HepG2 (cell line): ENCODE results near the gene SLC2A11. TPM values are rescaled to one million over a fixed set of nuclear protein-coding genes. Genes with fewer than 3 reads are reported as not detected.
A peak's percentile ranks its signal among the peaks of the same experiment; 100 is the strongest.

Source experiments
- ATAC-seq: fragments of 200-7000 bp; cut with Tn5 transposase; 3 replicates; pipeline ENCODE4 v1.9.1; 2020; ENCODE audit warnings: mild to moderate bottlenecking, moderate library complexity
- BruUV-seq: library from RNA; stranded (reverse); fragments of 400-500 nt; replicated peaks from 2 replicates; lab custom pipeline; 2021; lab: Mats Ljungman, UMichigan
- CTCF ChIA-PET: fragments of 300-600 bp; formaldehyde crosslinking; extraction: SDS; loops from one replicate; lab custom pipeline; 2021; ENCODE audit warnings: low total read pairs, inconsistent platforms, low intra/inter-chr PET ratio; lab: Yijun Ruan, JAX
- POLR2A ChIA-PET: fragments of 350-600 bp; sonication (Branson Sonifier 250); formaldehyde crosslinking; loops from one replicate; lab custom pipeline; 2020; ENCODE audit warnings: antibody characterized with exemption, inconsistent platforms; lab: Yijun Ruan, JAX
- DNase-seq: peaks from one replicate; pipeline ENCODE4 v3.0.0-alpha.2; 2015; ENCODE audit warnings: low spot score
- FAIRE-seq: peaks from 3 replicates; lab custom pipeline; 2011; peaks lifted over from hg19 to GRCh38; lab: Jason Lieb, UNC
- H2AFZ ChIP-seq: one replicate; pipeline ENCODE4 v1.6.1; 2011; ENCODE audit warnings: low read length, inconsistent platforms
- H3K27ac ChIP-seq: fragments of 300-600 bp; 3 replicates; pipeline ENCODE4 v1.8.0; 2011; ENCODE audit warnings: mixed run types, mild to moderate bottlenecking, mixed read lengths, low read length, inconsistent platforms; ENCODE audit not compliant: insufficient read depth; ENCODE audit errors: extremely low read length
- H3K27me3 ChIP-seq, 2 experiments: fragments of 200-600 bp in 1 of 2; 2 replicates in 1 of 2; 3 replicates in 1 of 2; pipeline versions ENCODE4 v1.6.0 to v1.8.0; 2011; ENCODE audit warnings: low read length in 2 of 2, mild to moderate bottlenecking in 2 of 2, moderate library complexity in 2 of 2, inconsistent platforms in 1 of 2; ENCODE audit not compliant: insufficient read depth in 2 of 2, control insufficient read depth in 1 of 2
- H3K36me3 ChIP-seq, 2 experiments: fragments of 200-600 bp in 1 of 2; replicated peaks in 1 of 2; 2 replicates in 1 of 2; 3 replicates in 1 of 2; pipeline versions ENCODE4 v1.5.1 to v1.8.0; 2011; ENCODE audit warnings: low read length in 2 of 2, inconsistent platforms in 1 of 2; ENCODE audit not compliant: insufficient read depth in 2 of 2, control insufficient read depth in 1 of 2
- H3K4me1 ChIP-seq: 2 replicates; pipeline ENCODE4 v1.5.1; 2012; ENCODE audit warnings: low read length, inconsistent platforms; ENCODE audit not compliant: insufficient read depth
- H3K4me2 ChIP-seq: 2 replicates; pipeline ENCODE4 v1.6.0; 2011; ENCODE audit warnings: low read depth, low read length, inconsistent platforms
- H3K4me3 ChIP-seq, 3 experiments: fragments of 200-600 bp in 1 of 3; sonication (generic), shearing (Covaris generic) in 1 of 3; replicated peaks in 1 of 3; 2 replicates each; pipeline ENCODE4 v1.5.1; 2011 to 2016; ENCODE audit warnings: low read length in 3 of 3, inconsistent platforms in 2 of 3, low read depth in 2 of 3, mild to moderate bottlenecking in 2 of 3, control low read depth in 1 of 3, mixed read lengths in 1 of 3; ENCODE audit not compliant: insufficient read depth in 1 of 3
- H3K79me2 ChIP-seq: one replicate; pipeline ENCODE4 v1.6.1; 2011; ENCODE audit warnings: low read length, inconsistent platforms; ENCODE audit not compliant: insufficient read depth
- H3K9ac ChIP-seq: 2 replicates; pipeline ENCODE4 v1.6.0; 2011; ENCODE audit warnings: mild to moderate bottlenecking, low read depth, low read length, inconsistent platforms; ENCODE audit not compliant: insufficient read depth
- H3K9me3 ChIP-seq: 2 replicates; pipeline ENCODE4 v1.5.1; 2012; ENCODE audit warnings: mild to moderate bottlenecking, low read length
- H4K20me1 ChIP-seq: 2 replicates; pipeline ENCODE4 v1.6.0; 2011; ENCODE audit warnings: inconsistent platforms, mild to moderate bottlenecking, low read length, moderate library complexity; ENCODE audit not compliant: insufficient read depth
- AGO2 ChIP-seq: fragments of 200-400 bp; formaldehyde crosslinking; optimal IDR thresholded peaks from 2 replicates; pipeline ENCODE3; 2017; ENCODE audit warnings: mild to moderate bottlenecking, low read depth, low read length, moderate library complexity
- BHLHE40 ChIP-seq: IDR thresholded peaks from 2 replicates; pipeline ENCODE4 v1.6.1; 2011; ENCODE audit warnings: low read length, improper control_type of control experiment
- ESRRA ChIP-seq: sonication (generic); formaldehyde crosslinking; IDR thresholded peaks from 2 replicates; pipeline ENCODE4 v1.5.1; 2020; ENCODE audit warnings: mild to moderate bottlenecking, low read depth, missing genetic modification reagents
- KAT8 ChIP-seq: IDR thresholded peaks from 2 replicates; pipeline ENCODE4 v1.6.1; 2016; ENCODE audit warnings: missing genetic modification reagents, missing compliant biosample characterization
- KLF15 ChIP-seq: sonication (generic); formaldehyde crosslinking; IDR thresholded peaks from 2 replicates; pipeline ENCODE4 v1.8.1; 2023; ENCODE audit warnings: borderline replicate concordance, mild to moderate bottlenecking, inconsistent platforms, missing genetic modification reagents, mixed read lengths
- MATR3 ChIP-seq: sonication (generic); formaldehyde crosslinking; IDR thresholded peaks from 2 replicates; pipeline ENCODE4 v1.4.0; 2020; ENCODE audit warnings: missing genetic modification reagents
- MTF1 ChIP-seq: sonication (generic); formaldehyde crosslinking; IDR thresholded peaks from 2 replicates; pipeline ENCODE4 v1.5.0; 2020; ENCODE audit warnings: missing genetic modification reagents
- RFX1 ChIP-seq: fragments of 450-650 bp; IDR thresholded peaks from 2 replicates; pipeline ENCODE4 v1.6.1; 2017
- RNF2 ChIP-seq: fragments of 450-650 bp; conservative IDR thresholded peaks from 2 replicates; pipeline ENCODE4 v1.6.1; 2016; ENCODE audit warnings: low read depth
- SAFB2 ChIP-seq: sonication (generic); formaldehyde crosslinking; IDR thresholded peaks from 2 replicates; pipeline ENCODE4 v1.5.1; 2020; ENCODE audit warnings: missing genetic modification reagents, low read depth, mild to moderate bottlenecking, borderline replicate concordance
- ZBTB21 ChIP-seq: sonication (generic); formaldehyde crosslinking; IDR thresholded peaks from 2 replicates; pipeline ENCODE4 v1.4.0; 2020; ENCODE audit warnings: missing genetic modification reagents
- ZKSCAN5 ChIP-seq: sonication (generic); formaldehyde crosslinking; IDR thresholded peaks from 2 replicates; pipeline ENCODE4 v1.5.1; 2020; ENCODE audit warnings: mild to moderate bottlenecking, missing genetic modification reagents
- ZNF615 ChIP-seq: sonication (generic); formaldehyde crosslinking; IDR thresholded peaks from 2 replicates; pipeline ENCODE4 v1.5.0; 2020; ENCODE audit warnings: mild to moderate bottlenecking, missing genetic modification reagents, borderline replicate concordance
- ZNF660 ChIP-seq: sonication (generic); formaldehyde crosslinking; IDR thresholded peaks from 2 replicates; pipeline ENCODE4 v1.5.1; 2020; ENCODE audit warnings: mild to moderate bottlenecking, low read depth, missing genetic modification reagents, borderline replicate concordance
- WGBS: methylation state at CpG from one replicate; pipeline ENCODE4 v1.1.6; 2017; ENCODE audit warnings: low lambda C conversion rate; 5-methylcytosine and 5-hydroxymethylcytosine counted together
- in situ Hi-C: cut with HindIII; loops from 2 replicates; pipeline ENCODE4 v1.10.0; 2017; ENCODE audit warnings: low pct_unique_long_range_greater_than_20kb; ENCODE audit not compliant: extremely low pct_ligation_motif_present
- intact Hi-C: fragments of 100-400 bp; cut with micrococcal nuclease; formaldehyde crosslinking; loops from one replicate; pipeline ENCODE4 v1.10.0; 2022; ENCODE audit not compliant: unreplicated experiment
- polyA plus RNA-seq, 8 experiments: library from polyadenylated mRNA; depleted of rRNA in 3 of 8; stranded (reverse) in 7 of 8; unstranded in 1 of 8; fragments of >200 nt; fragmentation: Illumina TruSeq in 4 of 8; extraction: Trizol in 4 of 8; gene quantifications; 2 replicates each; pipeline versions ENCODE4 v1.2.1 to v1.2.3, GENCODE V29; 2011 to 2016; ENCODE audit warnings: low read depth in 4 of 8, missing spikeins in 1 of 8, mixed read lengths in 1 of 8; ENCODE audit not compliant: insufficient read depth in 1 of 8
- total RNA-seq, 5 experiments: library from RNA; depleted of rRNA; stranded (reverse); fragments of >200 nt; fragmentation: Illumina TruSeq; extraction: Trizol; gene quantifications; 2 replicates each; pipeline ENCODE4 v1.2.3, GENCODE V29; 2016; ENCODE audit warnings: low read depth in 1 of 5
- TF ChIP-seq, protein P1 (sequence below): sonication (generic); formaldehyde crosslinking; IDR thresholded peaks from 2 replicates; pipeline ENCODE4 v1.5.1; 2020; ENCODE audit warnings: mild to moderate bottlenecking, missing genetic modification reagents, moderate library complexity
- TF ChIP-seq, protein P2 (sequence below): sonication (generic); formaldehyde crosslinking; IDR thresholded peaks from 2 replicates; pipeline ENCODE4 v1.4.0; 2020; ENCODE audit warnings: missing genetic modification reagents

The SLC2A11 gene
- total and polyA plus RNA-seq, 2 of the 13 experiments (the other 11 are each of a cell fraction or from before 2014, with no cell fraction given): 15.2 to 15.4 TPM

DNA sequence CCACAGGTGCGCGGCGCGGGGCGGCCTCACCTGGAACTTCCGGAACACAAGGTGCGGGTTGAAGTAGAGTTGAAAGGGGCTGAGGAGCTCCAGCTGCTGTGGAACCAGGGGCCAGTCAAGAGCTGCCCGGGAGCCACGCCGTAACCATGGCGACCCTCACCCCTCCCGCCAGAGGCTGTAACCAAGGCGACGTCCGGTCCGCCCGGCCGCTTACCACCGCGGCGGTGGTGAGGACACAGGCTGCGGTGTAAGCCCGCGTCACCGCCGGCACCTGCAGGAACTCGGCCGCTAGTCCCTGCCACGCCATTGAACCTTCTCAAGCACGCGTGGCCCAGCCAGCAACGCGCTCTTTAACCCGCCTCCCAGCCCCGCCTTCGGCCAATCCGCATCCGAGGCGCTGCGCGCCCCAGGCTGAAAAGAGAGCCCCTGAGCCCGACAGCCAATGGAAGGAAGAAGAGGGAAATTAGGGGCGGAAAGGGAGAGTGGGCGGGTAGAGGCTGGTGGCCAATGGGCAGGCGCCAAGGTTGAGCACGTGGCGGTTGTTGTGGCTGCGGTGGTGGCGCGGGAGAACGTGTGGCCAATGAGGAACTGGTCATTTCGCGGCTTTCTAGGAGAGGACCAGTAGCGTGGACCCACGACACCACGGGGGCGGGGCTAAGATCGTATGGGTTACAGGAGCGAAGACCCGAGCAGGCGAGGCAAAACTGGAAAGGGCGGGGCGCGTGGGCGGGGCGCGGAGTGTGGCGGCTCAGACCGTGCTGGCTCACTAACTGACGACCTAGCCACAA lies 18.8 kb upstream of the SLC2A11 start, which contains the start of gene DERL3:
Gene DERL3, minus strand, starts transcription at position 326 of the 788 bp plus-strand sequence. Its CDS starts 19 bp downstream, at position 307.
- CTCF ChIA-PET: no interaction called here
- H4K20me1 ChIP-seq: no peaks in the 10 kb centered on the region
- TF ChIP-seq AGO2 (peak; percentile 65), KAT8 (CRISPR knock-in tag) (no peak), ESRRA (no peak), ZKSCAN5 (CRISPR knock-in tag) (no peak), ZBTB21 (CRISPR knock-in tag) (no peak), SAFB2 (no peak), MTF1 (CRISPR knock-in tag) (no peak), BHLHE40 (no peak), ZNF615 (CRISPR knock-in tag) (no peak), KLF15 (CRISPR knock-in tag) (no peak), ZNF660 (CRISPR knock-in tag) (no peak), RNF2 (no peak), MATR3 (no peak), RFX1 (peak; percentile 16)
- TF ChIP-seq, protein P1, sequence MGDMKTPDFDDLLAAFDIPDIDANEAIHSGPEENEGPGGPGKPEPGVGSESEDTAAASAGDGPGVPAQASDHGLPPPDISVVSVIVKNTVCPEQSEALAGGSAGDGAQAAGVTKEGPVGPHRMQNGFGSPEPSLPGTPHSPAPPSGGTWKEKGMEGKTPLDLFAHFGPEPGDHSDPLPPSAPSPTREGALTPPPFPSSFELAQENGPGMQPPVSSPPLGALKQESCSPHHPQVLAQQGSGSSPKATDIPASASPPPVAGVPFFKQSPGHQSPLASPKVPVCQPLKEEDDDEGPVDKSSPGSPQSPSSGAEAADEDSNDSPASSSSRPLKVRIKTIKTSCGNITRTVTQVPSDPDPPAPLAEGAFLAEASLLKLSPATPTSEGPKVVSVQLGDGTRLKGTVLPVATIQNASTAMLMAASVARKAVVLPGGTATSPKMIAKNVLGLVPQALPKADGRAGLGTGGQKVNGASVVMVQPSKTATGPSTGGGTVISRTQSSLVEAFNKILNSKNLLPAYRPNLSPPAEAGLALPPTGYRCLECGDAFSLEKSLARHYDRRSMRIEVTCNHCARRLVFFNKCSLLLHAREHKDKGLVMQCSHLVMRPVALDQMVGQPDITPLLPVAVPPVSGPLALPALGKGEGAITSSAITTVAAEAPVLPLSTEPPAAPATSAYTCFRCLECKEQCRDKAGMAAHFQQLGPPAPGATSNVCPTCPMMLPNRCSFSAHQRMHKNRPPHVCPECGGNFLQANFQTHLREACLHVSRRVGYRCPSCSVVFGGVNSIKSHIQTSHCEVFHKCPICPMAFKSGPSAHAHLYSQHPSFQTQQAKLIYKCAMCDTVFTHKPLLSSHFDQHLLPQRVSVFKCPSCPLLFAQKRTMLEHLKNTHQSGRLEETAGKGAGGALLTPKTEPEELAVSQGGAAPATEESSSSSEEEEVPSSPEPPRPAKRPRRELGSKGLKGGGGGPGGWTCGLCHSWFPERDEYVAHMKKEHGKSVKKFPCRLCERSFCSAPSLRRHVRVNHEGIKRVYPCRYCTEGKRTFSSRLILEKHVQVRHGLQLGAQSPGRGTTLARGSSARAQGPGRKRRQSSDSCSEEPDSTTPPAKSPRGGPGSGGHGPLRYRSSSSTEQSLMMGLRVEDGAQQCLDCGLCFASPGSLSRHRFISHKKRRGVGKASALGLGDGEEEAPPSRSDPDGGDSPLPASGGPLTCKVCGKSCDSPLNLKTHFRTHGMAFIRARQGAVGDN (CRISPR knock-in tag): no peak
- TF ChIP-seq, protein P2, sequence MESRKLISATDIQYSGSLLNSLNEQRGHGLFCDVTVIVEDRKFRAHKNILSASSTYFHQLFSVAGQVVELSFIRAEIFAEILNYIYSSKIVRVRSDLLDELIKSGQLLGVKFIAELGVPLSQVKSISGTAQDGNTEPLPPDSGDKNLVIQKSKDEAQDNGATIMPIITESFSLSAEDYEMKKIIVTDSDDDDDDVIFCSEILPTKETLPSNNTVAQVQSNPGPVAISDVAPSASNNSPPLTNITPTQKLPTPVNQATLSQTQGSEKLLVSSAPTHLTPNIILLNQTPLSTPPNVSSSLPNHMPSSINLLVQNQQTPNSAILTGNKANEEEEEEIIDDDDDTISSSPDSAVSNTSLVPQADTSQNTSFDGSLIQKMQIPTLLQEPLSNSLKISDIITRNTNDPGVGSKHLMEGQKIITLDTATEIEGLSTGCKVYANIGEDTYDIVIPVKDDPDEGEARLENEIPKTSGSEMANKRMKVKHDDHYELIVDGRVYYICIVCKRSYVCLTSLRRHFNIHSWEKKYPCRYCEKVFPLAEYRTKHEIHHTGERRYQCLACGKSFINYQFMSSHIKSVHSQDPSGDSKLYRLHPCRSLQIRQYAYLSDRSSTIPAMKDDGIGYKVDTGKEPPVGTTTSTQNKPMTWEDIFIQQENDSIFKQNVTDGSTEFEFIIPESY (CRISPR knock-in tag): peak; percentile 21; the same call in 1 of the 2 replicates
- TF ChIP-seq, all 625 proteins: peak for 3
- POLR2A ChIA-PET: no interaction called here
- H3K36me3 ChIP-seq: peaks cover 12 to 22% of the 10 kb centered on the region in 2 experiments; a peak in 4 of 5 replicates
- H3K27me3 ChIP-seq: peaks cover 0 to 2% of the 10 kb centered on the region in 2 experiments; a peak in 1 of 5 replicates
- no peaks in the 10 kb centered on the region for H3K4me1 ChIP-seq
- in situ Hi-C loops (loop anchor here (25.0 kb wide), 1 partner anchor 227 kb away; no protein-coding TSS in a partner anchor), intact Hi-C loops (no loop called here)
- H3K4me2 ChIP-seq: no peak within 1 kb of the TSS
- FAIRE-seq (no peak), DNase-seq (no peak), ATAC-seq (no peak)
- WGBS: 97% methylated on average over 62 of the region's 70 CpGs
- no peaks in the 10 kb centered on the region for H3K79me2 ChIP-seq
- H3K9me3 ChIP-seq: no peaks in the 10 kb centered on the region
- no peak within 1 kb of the TSS for H2AFZ ChIP-seq
- H3K9ac ChIP-seq: no peak within 1 kb of the TSS
- no TSS peak for BruUV-seq
- H3K27ac ChIP-seq: no peak within 1 kb of the TSS
- no peak within 1 kb of the TSS for H3K4me3 ChIP-seq
